Right atrium auricular region (tissue), 2 donors: Measurements from ENCODE around the gene TFG. TPM values are rescaled to one million over a fixed set of nuclear protein-coding genes. Genes with fewer than 3 reads are reported as not detected.

ENCODE experiments used
- DNase-seq: peaks from one replicate; pipeline ENCODE4 v3.0.0-alpha.2; 2019; ENCODE audit warnings: low spot score
- H3K27ac ChIP-seq, 2 donors: fragments of 200-600 bp; sonication (generic); 1 replicate in 1 of 2; 2 replicates in 1 of 2; pipeline ENCODE4 v1.5.1; 2016 to 2019
- H3K27me3 ChIP-seq, 2 donors: fragments of 200-600 bp; sonication (generic); one replicate each; pipeline versions ENCODE4 v1.5.1 to v1.6.0; 2017 to 2019
- H3K36me3 ChIP-seq: fragments of 200-600 bp; sonication (generic); one replicate; pipeline ENCODE4 v1.5.1; 2016
- H3K4me1 ChIP-seq, 2 donors: fragments of 200-600 bp; sonication (generic); one replicate each; pipeline versions ENCODE4 v1.5.1 to v1.6.0; 2017 to 2019
- H3K4me3 ChIP-seq, 2 donors: fragments of 200-600 bp; sonication (generic); 1 replicate in 1 of 2; 2 replicates in 1 of 2; pipeline ENCODE4 v1.5.1; 2017 to 2019; ENCODE audit warnings: mild to moderate bottlenecking in 1 of 2, moderate library complexity in 1 of 2
- H3K9me3 ChIP-seq, 2 donors: fragments of 200-600 bp; sonication (generic); one replicate each; pipeline ENCODE4 v1.5.1; 2019
- CTCF ChIP-seq, 2 donors: fragments of 200-600 bp; sonication (generic); IDR thresholded peaks; one replicate each; pipeline ENCODE4 v1.5.1; 2019; ENCODE audit warnings: antibody characterized with exemption in 2 of 2
- total RNA-seq, 2 donors: library from RNA; depleted of rRNA; stranded (reverse); fragments of >200 nt; gene quantifications; one replicate each; pipeline ENCODE4 v1.1.0, GENCODE V29; 2016

The TFG gene
- total RNA-seq, 2 donors from 2014 or later, result 79.1 to 111 TPM

- TF ChIP-seq CTCF (IDR thresholded peaks at IDR 0.05), result no peak
- H3K4me3 ChIP-seq, result no peak overlapping the region
- DNase-seq, result no peak
- H3K27ac ChIP-seq, result no peak overlapping the region
- no peaks in the 10 kb centered on the region for H3K27me3 ChIP-seq
- peaks cover 45% of the 10 kb centered on the region for H3K36me3 ChIP-seq
- H3K9me3 ChIP-seq, result no peaks in the 10 kb centered on the region
- peaks cover 0 to 13% of the 10 kb centered on the region in 2 donors for H3K4me1 ChIP-seq
These were observed 11.1 kb downstream of the TFG start for GRCh38 chr3:100720426-100720825.

- Histone ChIP-seq H3K36me3 (peaks cover 28% of the 10 kb centered on the region), H3K27ac (no peak overlapping the region), H3K4me1 (peaks cover 0 to 16% of the 10 kb centered on the region in 2 donors), H3K27me3 (no peaks in the 10 kb centered on the region), H3K4me3 (no peak overlapping the region), H3K9me3 (no peaks in the 10 kb centered on the region)
- no peak for TF ChIP-seq CTCF (IDR thresholded peaks at IDR 0.05)
- no peak for DNase-seq
These were observed 16.7 kb downstream of the TFG start for GRCh38 chr3:100725935-100726513.

- no peak for TF ChIP-seq CTCF (IDR thresholded peaks at IDR 0.05)
- H3K9me3 ChIP-seq, result no peaks in the 10 kb centered on the region
- peaks cover 21% of the 10 kb centered on the region for H3K36me3 ChIP-seq
- no peak overlapping the region for H3K4me3 ChIP-seq
- H3K4me1 ChIP-seq, result peaks cover 0 to 16% of the 10 kb centered on the region in 2 donors
- no peak for DNase-seq
- H3K27ac ChIP-seq, result no peak overlapping the region
- H3K27me3 ChIP-seq, result no peaks in the 10 kb centered on the region
These were observed 17.4 kb downstream of the TFG start for GRCh38 chr3:100726706-100727105.

- Histone ChIP-seq H3K36me3 (peaks cover 11% of the 10 kb centered on the region), H3K4me1 (peaks cover 0 to 26% of the 10 kb centered on the region in 2 donors)
- TF ChIP-seq CTCF (IDR thresholded peaks at IDR 0.05), result no peak
These were observed 21.2 kb downstream of the TFG start for GRCh38 chr3:100730524-100730923.

GRCh38 chr3:100732435-100732834 is 23.1 kb downstream of the TFG start:
- no peak for TF ChIP-seq CTCF (IDR thresholded peaks at IDR 0.05)
- DNase-seq, result no peak

More at GRCh38 chr3:100730524-100730923, 21.2 kb downstream of the TFG start:
- Histone ChIP-seq H3K4me3 (no peak overlapping the region), H3K9me3 (no peaks in the 10 kb centered on the region), H3K27me3 (no peaks in the 10 kb centered on the region), H3K27ac (no peak overlapping the region)
- DNase-seq, result no peak

GRCh38 chr3:100737334-100737733 is 28.0 kb downstream of the TFG start:
- Histone ChIP-seq H3K27me3 (no peaks in the 10 kb centered on the region), H3K36me3 (peaks cover 50% of the 10 kb centered on the region), H3K4me1 (peaks cover 0 to 10% of the 10 kb centered on the region in 2 donors), H3K27ac (no peak overlapping the region), H3K9me3 (no peaks in the 10 kb centered on the region), H3K4me3 (no peak overlapping the region)
- TF ChIP-seq CTCF (IDR thresholded peaks at IDR 0.05), result peak in 1 of 2 donors; percentile 51
- DNase-seq, result no peak

More at GRCh38 chr3:100732435-100732834, 23.1 kb downstream of the TFG start:
- no peaks in the 10 kb centered on the region for H3K27me3 ChIP-seq
- no peak overlapping the region for H3K4me3 ChIP-seq
- H3K36me3 ChIP-seq, result peaks cover 31% of the 10 kb centered on the region
- H3K27ac ChIP-seq, result no peak overlapping the region
- H3K9me3 ChIP-seq, result no peaks in the 10 kb centered on the region
- H3K4me1 ChIP-seq, result peaks cover 0 to 10% of the 10 kb centered on the region in 2 donors
